ENCODE results near the gene FKBP4.

FKBP4 gene

GRCh38 chr12:2811801-2812200 lies 17.0 kb downstream of the FKBP4 start:
- DNase-seq (ENCODE audit: insufficient read length, low spot score), result no peak
- FAIRE-seq, result no peak

- DNase-seq (ENCODE audit: insufficient read length, low spot score) (peak; percentile 87), FAIRE-seq (peak; percentile 97)
Measured at GRCh38 chr12:2812290-2813213, 17.8 kb downstream of the FKBP4 start, which contains the start of gene ITFG2. TSS of gene ITFG2 (plus strand) at chr12:2812668. CDS start at chr12:2812761, 93 bp downstream.

DNA sequence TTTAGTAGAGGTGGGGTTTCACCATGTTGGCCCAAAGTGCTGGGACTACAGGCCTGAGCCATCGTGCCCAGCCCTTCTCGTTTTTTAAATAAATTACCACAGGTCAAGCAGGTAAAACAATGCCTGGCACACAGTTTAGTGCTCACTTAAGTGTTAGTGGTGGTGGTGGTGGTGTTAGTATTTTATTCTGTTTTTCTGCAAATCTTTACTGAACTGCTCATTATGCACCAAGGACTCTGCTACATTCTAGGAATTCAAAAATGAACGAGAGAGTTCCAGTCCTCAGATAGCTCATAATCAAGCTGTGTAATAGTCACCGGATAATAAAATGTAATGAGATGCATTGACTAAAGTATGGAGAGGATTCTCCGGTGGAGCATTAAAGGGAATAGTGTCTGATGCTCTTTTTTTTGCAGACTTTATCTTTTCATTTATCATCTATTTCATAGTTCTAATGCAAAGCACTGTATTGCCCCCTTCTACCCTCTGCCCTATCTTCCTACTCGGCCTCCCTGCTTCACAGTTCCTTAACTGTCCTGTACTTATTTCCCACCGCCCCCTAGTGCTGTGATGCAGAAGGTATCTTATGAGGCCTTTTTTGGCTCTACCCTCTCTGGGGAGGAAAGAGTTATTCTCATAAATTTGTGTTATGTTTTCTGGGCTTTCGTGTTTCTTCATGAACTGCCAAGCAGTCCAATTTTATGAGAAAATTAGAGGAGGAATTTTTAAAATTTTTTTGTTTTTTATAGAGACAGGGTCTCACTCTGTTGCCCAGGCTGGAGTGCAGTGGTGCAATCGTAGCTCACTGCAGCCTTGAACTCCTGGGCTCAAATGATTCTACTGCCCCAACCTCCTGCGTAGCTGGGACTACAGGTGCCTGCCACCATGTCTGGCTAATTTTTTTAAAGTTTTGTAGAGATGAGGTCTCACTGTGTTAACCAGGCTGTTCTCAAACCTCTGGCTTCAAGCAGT lies 18.7 kb downstream of the FKBP4 start:
- FAIRE-seq, result peak; percentile 86
- DNase-seq (ENCODE audit: insufficient read length, low spot score), result peak; percentile 60

DNA sequence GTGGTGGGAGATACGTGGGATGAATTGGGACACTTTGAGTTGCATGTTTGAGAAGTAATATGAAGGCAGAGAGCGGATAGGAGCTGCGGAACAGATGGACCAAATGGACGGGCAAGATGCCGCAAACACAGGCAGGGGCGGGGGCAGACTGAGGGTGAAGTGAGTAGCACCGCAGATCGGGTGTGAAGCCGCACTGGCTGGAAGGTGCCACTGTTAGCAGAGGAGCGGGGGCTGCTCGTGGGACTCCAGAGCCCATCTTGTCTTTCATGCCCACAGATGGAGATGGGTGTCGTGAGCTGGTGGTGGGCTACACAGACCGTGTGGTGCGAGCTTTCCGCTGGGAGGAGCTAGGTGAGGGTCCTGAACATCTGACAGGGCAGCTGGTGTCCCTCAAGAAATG lies 25.0 kb downstream of the FKBP4 start:
- DNase-seq (ENCODE audit: insufficient read length, low spot score) (no peak), FAIRE-seq (no peak)

DNA sequence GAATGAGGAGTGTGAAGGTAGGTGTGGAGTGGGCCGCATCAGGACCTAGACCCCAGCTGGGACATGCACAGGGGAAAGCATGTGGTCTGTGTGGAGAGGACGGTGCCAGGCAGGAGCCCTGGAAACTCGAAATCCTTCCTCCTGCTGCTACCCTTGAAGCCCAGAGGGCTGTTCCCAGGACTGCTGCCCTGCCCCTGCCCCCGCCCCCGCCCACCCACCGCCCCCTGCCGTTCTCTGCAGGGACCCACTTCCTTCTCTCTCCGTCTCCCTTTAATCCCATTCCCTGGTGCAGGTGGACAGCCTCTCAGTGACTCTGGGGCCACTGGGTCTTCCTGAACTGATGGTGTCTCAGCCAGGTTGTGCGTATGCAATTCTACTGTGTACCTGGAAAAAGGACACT lies 25.7 kb downstream of the FKBP4 start:
- FAIRE-seq (no peak), DNase-seq (ENCODE audit: insufficient read length, low spot score) (no peak)

DNA sequence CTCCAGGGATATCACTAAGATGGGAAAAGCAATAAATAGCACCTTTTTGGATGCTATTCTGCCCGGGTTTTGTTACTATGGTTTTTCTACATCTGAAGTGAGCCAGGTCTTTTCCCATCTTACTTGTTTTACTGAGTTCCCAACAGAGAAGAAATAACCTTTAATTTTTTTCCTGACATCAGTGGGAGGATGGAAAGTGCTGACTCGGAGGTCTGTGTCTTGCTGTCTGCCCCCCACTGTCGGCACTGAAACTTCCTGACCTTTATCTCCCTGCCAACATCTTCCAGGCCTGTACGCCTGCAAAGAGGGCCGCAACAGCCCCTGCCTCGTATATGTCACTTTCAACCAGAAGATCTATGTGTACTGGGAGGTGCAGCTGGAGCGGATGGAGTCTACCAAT lies 28.7 kb downstream of the FKBP4 start:
- FAIRE-seq (no peak), DNase-seq (ENCODE audit: insufficient read length, low spot score) (no peak)

- FAIRE-seq (no peak), DNase-seq (ENCODE audit: insufficient read length, low spot score) (no peak)
Measured at GRCh38 chr12:2824541-2824940, 29.8 kb downstream of the FKBP4 start.

DNA sequence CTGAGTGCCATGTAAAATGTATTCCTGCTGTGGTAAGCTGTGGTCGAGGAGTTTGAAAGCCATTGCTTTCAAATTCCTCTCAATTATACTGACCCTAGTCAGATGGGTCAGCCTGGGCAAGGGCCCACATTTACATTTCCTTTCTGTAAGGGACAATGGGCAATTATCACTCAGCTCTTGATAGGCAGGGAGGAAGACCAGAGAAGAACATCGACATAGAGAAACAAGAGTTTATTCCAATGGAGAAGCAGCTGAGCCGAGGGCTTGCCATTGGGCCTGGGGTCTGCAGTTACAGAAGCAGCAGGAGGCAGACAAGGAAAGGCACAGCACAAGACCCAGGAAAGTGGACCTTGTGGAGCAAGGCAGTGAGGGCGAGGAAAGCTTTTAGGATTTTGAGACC lies 30.4 kb downstream of the FKBP4 start:
- no peak for DNase-seq (ENCODE audit: insufficient read length, low spot score)
- no peak for FAIRE-seq

DNA sequence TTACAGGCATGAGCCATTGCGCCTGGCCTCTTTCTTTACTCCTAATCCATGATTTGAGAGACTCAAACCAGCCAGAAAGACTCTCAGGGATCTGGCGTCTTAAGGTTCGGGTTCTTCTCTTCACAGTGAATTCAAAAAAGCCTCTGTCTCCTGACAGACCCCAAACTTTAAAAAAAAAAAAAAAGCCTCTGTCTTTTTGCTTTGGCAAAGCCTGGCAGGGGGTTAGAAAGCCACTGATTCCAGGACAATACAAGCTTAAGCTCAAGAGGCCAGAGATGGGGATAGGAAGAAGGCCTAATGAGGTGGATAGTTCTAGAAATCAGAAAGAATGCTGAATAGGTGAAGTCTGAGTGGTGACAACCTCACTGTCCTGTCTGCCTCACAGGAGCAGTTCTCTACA lies 31.3 kb downstream of the FKBP4 start:
- FAIRE-seq (no peak), DNase-seq (ENCODE audit: insufficient read length, low spot score) (no peak)

- DNase-seq (ENCODE audit: insufficient read length, low spot score) (no peak), FAIRE-seq (no peak)
Measured at GRCh38 chr12:2826721-2827515, 32.1 kb downstream of the FKBP4 start.

- FAIRE-seq (no peak), DNase-seq (ENCODE audit: insufficient read length, low spot score) (no peak)
Measured at GRCh38 chr12:2829275-2829674, 34.5 kb downstream of the FKBP4 start.

GRCh38 chr12:2832550-2833127 lies 37.9 kb downstream of the FKBP4 start:
- no peak for FAIRE-seq
- no peak for DNase-seq (ENCODE audit: insufficient read length, low spot score)

DNA sequence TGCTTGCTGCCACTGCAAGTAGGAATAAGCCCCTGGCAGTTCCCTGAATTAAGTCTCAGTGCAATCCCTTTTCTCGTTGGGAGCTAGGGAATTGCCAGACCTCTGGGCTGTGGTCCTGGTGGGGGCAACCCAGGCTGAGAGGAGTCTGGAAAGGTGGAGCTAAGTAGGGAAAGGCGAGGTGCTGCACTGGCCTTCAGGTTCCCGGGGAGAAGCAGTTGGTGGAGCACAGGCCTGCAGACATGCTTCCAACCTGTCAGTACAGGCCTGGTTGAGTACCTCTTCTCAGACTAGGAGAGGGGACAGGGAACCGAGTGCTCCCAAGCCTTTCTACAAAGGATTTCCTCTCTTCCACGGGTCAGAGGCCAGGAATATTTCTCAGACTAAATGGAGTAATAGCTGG lies 38.6 kb downstream of the FKBP4 start:
- FAIRE-seq (no peak), DNase-seq (ENCODE audit: insufficient read length, low spot score) (no peak)

DNA sequence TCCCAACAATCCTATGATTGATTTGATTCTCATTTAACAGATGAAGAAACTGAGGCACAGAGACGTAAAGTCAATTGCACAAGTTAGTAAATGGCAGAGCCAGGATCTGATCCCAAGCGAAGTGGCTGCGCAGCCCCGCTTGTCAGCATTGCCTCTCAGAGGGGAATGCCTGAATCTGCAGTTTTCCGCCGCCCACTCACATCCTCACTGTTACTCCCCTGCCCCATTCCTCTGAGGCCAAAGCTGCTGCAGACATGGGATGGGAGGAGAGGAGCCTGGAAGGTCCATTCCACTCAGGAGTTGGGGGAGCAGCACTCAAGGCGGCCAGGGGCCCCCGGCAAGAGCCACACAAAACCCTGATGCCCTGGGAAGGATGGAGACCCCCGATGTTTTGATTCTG lies 39.0 kb downstream of the FKBP4 start:
- FAIRE-seq (no peak), DNase-seq (ENCODE audit: insufficient read length, low spot score) (no peak)

DNA sequence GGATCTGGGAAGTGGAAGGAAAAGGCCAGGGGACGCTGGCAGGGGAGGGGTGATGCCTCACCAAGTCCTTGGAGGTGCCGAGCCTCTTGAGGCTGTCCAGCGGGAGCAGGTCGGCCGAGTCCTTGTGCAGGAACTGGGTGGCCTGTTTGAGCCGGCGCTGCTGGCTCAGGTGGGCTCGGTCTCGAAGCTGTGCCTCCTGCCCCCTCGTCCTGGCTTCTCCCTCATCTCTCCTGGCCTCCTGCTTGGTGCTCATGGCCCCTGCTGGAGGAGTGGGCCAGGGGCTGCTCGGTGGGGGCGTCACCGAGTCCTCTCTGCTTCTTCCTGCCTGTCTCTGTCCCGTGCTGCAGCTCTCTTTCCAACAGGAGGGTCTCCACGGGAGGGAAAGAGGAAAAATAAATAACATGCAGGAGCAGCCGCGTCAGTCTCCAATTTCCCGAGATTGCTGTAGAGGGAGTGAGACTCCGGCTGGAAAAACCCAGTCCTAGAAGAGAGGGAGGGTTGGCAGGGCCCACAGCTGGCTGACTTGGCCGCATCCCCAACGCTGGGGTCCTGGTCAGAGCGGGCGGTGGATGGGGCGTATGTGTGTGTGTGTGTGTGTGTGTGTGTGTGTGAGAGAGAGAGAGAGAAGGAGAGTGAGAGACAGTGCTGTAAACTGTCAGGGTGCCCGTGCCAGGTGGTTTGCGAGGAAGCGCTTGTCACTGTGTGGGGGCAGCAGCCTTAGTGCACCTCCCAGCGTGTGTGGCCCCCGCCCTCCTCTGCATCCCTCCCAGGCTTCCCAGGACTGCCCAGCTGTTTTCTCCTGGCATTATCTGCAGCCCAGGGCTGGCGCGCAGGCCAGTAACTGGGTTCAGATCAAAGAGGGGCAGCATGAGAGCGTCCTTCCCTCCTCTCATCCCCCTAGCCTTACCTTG lies 40.1 kb downstream of the FKBP4 start, which contains the start of gene NRIP2:
TSS of gene NRIP2 (minus strand) at position 455 of the 911 bp plus-strand sequence. CDS start at position 403, 52 bp downstream.
- no peak for FAIRE-seq

GRCh38 chr12:2835691-2836403 lies 41.1 kb downstream of the FKBP4 start:
- FAIRE-seq (no peak), DNase-seq (ENCODE audit: insufficient read length, low spot score) (no peak)

More for the DNA sequence above, 40.1 kb downstream of the FKBP4 start, which contains the start of gene NRIP2:
- no peak for DNase-seq (ENCODE audit: insufficient read length, low spot score)

DNA sequence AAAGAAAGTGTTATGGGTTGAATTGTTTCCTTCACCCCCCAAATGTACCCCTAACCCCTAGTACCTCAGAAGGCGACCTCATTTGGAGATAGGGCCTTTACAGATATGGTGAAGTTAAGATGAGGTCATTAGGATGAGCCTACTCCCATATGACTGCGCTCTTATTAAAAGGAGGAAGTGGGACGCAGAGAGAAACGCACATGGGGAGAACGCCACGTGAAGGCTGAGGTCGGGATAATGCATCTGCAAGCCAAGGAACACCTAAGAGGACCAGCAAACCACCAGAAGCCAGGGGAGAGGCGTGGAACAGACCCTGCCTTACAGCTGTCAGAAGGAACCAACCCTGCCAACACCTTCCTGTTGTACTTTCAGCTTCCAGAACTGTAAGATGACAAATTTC lies 41.8 kb downstream of the FKBP4 start:
- FAIRE-seq (no peak), DNase-seq (ENCODE audit: insufficient read length, low spot score) (no peak)

- DNase-seq (ENCODE audit: insufficient read length, low spot score) (no peak), FAIRE-seq (no peak)
Measured at GRCh38 chr12:2841056-2841650, 46.4 kb downstream of the FKBP4 start.

Data from GM19239 (cell line).